ENCODE results near the gene EFCAB6.
"Not testable (repeated sequence)": the region's sequence is repeated elsewhere in the genome, so short reads cannot be mapped to it uniquely, and the experiment has no call there.

The EFCAB6 gene

GRCh38 chr22:43693249-43693648, 118.9 kb downstream of the EFCAB6 start:
- no peak for TF ChIP-seq POLR2A (IDR thresholded peaks at IDR 0.05; ENCODE audit: low read length)
- TF ChIP-seq GATA1 (IDR thresholded peaks at IDR 0.05; ENCODE audit: low read depth, low read length) = no peak
- no peak for DNase-seq

GRCh38 chr22:43689356-43689755, 122.7 kb downstream of the EFCAB6 start:
- TF ChIP-seq POLR2A (IDR thresholded peaks at IDR 0.05; ENCODE audit: low read length) (no peak), GATA1 (IDR thresholded peaks at IDR 0.05; ENCODE audit: low read depth, low read length) (no peak)

GRCh38 chr22:43682851-43683250, 129.3 kb downstream of the EFCAB6 start:
- TF ChIP-seq GATA1 (IDR thresholded peaks at IDR 0.05; ENCODE audit: low read depth, low read length) = no peak
- no peak for TF ChIP-seq POLR2A (IDR thresholded peaks at IDR 0.05; ENCODE audit: low read length)
- DNase-seq = no peak

More at GRCh38 chr22:43689356-43689755, 122.7 kb downstream of the EFCAB6 start:
- no peak for DNase-seq

GRCh38 chr22:43681731-43682360, 130.3 kb downstream of the EFCAB6 start:
- DNase-seq = no peak
- no peak for TF ChIP-seq POLR2A (IDR thresholded peaks at IDR 0.05; ENCODE audit: low read length)
- TF ChIP-seq GATA1 (IDR thresholded peaks at IDR 0.05; ENCODE audit: low read depth, low read length) = no peak

- DNase-seq = no peak
- TF ChIP-seq GATA1 (IDR thresholded peaks at IDR 0.05; ENCODE audit: low read depth, low read length) (no peak), POLR2A (IDR thresholded peaks at IDR 0.05; ENCODE audit: low read length) (no peak)
Observed at GRCh38 chr22:43670513-43670912, 141.6 kb downstream of the EFCAB6 start.

GRCh38 chr22:43669190-43669589, 142.9 kb downstream of the EFCAB6 start:
- TF ChIP-seq POLR2A (IDR thresholded peaks at IDR 0.05; ENCODE audit: low read length) (no peak), GATA1 (IDR thresholded peaks at IDR 0.05; ENCODE audit: low read depth, low read length) (no peak)
- DNase-seq = no peak

GRCh38 chr22:43667656-43668055, 144.4 kb downstream of the EFCAB6 start:
- no peak for DNase-seq
- TF ChIP-seq GATA1 (IDR thresholded peaks at IDR 0.05; ENCODE audit: low read depth, low read length) (no peak), POLR2A (IDR thresholded peaks at IDR 0.05; ENCODE audit: low read length) (no peak)

- DNase-seq = no peak
- TF ChIP-seq POLR2A (IDR thresholded peaks at IDR 0.05; ENCODE audit: low read length) = no peak
- no peak for TF ChIP-seq GATA1 (IDR thresholded peaks at IDR 0.05; ENCODE audit: low read depth, low read length)
Observed at GRCh38 chr22:43666457-43666856, 145.6 kb downstream of the EFCAB6 start.

- TF ChIP-seq GATA1 (IDR thresholded peaks at IDR 0.05; ENCODE audit: low read depth, low read length) = no peak
- no peak for TF ChIP-seq POLR2A (IDR thresholded peaks at IDR 0.05; ENCODE audit: low read length)
- no peak for DNase-seq
Observed at GRCh38 chr22:43658823-43659222, 153.3 kb downstream of the EFCAB6 start.

- not testable (repeated sequence) for DNase-seq
Observed at GRCh38 chr22:43656581-43656980, 155.5 kb downstream of the EFCAB6 start.

- TF ChIP-seq GATA1 (IDR thresholded peaks at IDR 0.05; ENCODE audit: low read depth, low read length) (no peak), POLR2A (IDR thresholded peaks at IDR 0.05; ENCODE audit: low read length) (no peak)
- DNase-seq = no peak
Observed at GRCh38 chr22:43654271-43654670, 157.8 kb downstream of the EFCAB6 start.

- no peak for DNase-seq
- TF ChIP-seq GATA1 (IDR thresholded peaks at IDR 0.05; ENCODE audit: low read depth, low read length) = no peak
- no peak for TF ChIP-seq POLR2A (IDR thresholded peaks at IDR 0.05; ENCODE audit: low read length)
Observed at GRCh38 chr22:43652845-43653244, 159.3 kb downstream of the EFCAB6 start.

GRCh38 chr22:43643387-43643786, 168.7 kb downstream of the EFCAB6 start:
- TF ChIP-seq POLR2A (IDR thresholded peaks at IDR 0.05; ENCODE audit: low read length) (no peak), GATA1 (IDR thresholded peaks at IDR 0.05; ENCODE audit: low read depth, low read length) (no peak)

GRCh38 chr22:43642319-43643206, 169.5 kb downstream of the EFCAB6 start:
- TF ChIP-seq POLR2A (IDR thresholded peaks at IDR 0.05; ENCODE audit: low read length) (no peak), GATA1 (IDR thresholded peaks at IDR 0.05; ENCODE audit: low read depth, low read length) (no peak)
- no peak for DNase-seq

More at GRCh38 chr22:43643387-43643786, 168.7 kb downstream of the EFCAB6 start:
- no peak for DNase-seq

Measured in erythroblast (primary cell).